Large intestine (tissue), 3 donors: ENCODE data around the gene LBX1. TPM values are rescaled to one million over a fixed set of nuclear protein-coding genes. Genes with fewer than 3 reads are reported as not detected.
A peak's percentile ranks its signal among the peaks of the same experiment; 100 is the strongest.
"Not testable (repeated sequence)": the region's sequence is repeated elsewhere in the genome, so short reads cannot be mapped to it uniquely, and the experiment has no call there.

Experiments used
- DNase-seq, 2 donors: peaks; one replicate each; pipeline versions ENCODE4 v3.0.0 to v3.0.0-alpha.2; 2013
- H3K27ac ChIP-seq: one replicate; pipeline ENCODE4 v1.5.1; 2013; ENCODE audit warnings: low read length
- H3K27me3 ChIP-seq: 2 replicates; pipeline ENCODE4 v1.6.1; 2013; ENCODE audit warnings: low read length; ENCODE audit not compliant: control insufficient read depth, insufficient read depth
- H3K36me3 ChIP-seq: 2 replicates; pipeline ENCODE4 v1.6.1; 2013; ENCODE audit warnings: low read length; ENCODE audit not compliant: control insufficient read depth, insufficient read depth
- H3K4me1 ChIP-seq: one replicate; pipeline ENCODE4 v1.6.1; 2013; ENCODE audit warnings: low read length; ENCODE audit not compliant: control insufficient read depth, insufficient read depth
- H3K4me3 ChIP-seq: one replicate; pipeline ENCODE4 v1.5.1; 2013; ENCODE audit warnings: low read length
- H3K9me3 ChIP-seq: one replicate; pipeline ENCODE4 v1.6.1; 2013; ENCODE audit warnings: mild to moderate bottlenecking, low read depth, low read length, moderate library complexity; ENCODE audit not compliant: control insufficient read depth
- WGBS: methylation state at CpG from one replicate; pipeline ENCODE4 v1.1.5; 2013; ENCODE audit warnings: low lambda C conversion rate; ENCODE audit not compliant: insufficient coverage; 5-methylcytosine and 5-hydroxymethylcytosine counted together
- polyA plus RNA-seq: library from polyadenylated mRNA; unstranded; fragments of 120-200 nt; gene quantifications from one replicate; pipeline ENCODE4 v1.2.1, GENCODE V29; 2013

Gene LBX1
- polyA plus RNA-seq, 1 donor: 0.03 TPM

GRCh38 chr10:101218351-101219138 lies 10.7 kb downstream of the LBX1 start:
- H3K36me3 ChIP-seq: no peaks in the 10 kb centered on the region
- H3K4me3 ChIP-seq: no peak overlapping the region
- H3K27me3 ChIP-seq: peaks cover 100% of the 10 kb centered on the region
- no CpG with 5 or more reads among the region's 27 CpGs for whole genome bisulfite sequencing
- H3K9me3 ChIP-seq: peaks cover 12% of the 10 kb centered on the region
- peaks cover 30% of the 10 kb centered on the region for H3K4me1 ChIP-seq
- no peak overlapping the region for H3K27ac ChIP-seq
- no peak for DNase-seq

- no peak overlapping the region for H3K4me3 ChIP-seq
- no CpG with 5 or more reads among the region's 68 CpGs for WGBS
- DNase-seq: peak in 1 of 2 donors; percentile 48
- peaks cover 98% of the 10 kb centered on the region for H3K27me3 ChIP-seq
- no peak overlapping the region for H3K27ac ChIP-seq
- H3K36me3 ChIP-seq: no peaks in the 10 kb centered on the region
- H3K4me1 ChIP-seq: peaks cover 27% of the 10 kb centered on the region
- peaks cover 9% of the 10 kb centered on the region for H3K9me3 ChIP-seq
Observed at GRCh38 chr10:101217450-101218281, 11.6 kb downstream of the LBX1 start.

GRCh38 chr10:101217044-101217425 lies 12.2 kb downstream of the LBX1 start:
- no peak overlapping the region for H3K4me3 ChIP-seq
- peaks cover 6% of the 10 kb centered on the region for H3K9me3 ChIP-seq
- H3K4me1 ChIP-seq: peaks cover 27% of the 10 kb centered on the region
- peaks cover 98% of the 10 kb centered on the region for H3K27me3 ChIP-seq
- no CpG with 5 or more reads among the region's 21 CpGs for WGBS
- no peak for DNase-seq
- no peak overlapping the region for H3K27ac ChIP-seq
- H3K36me3 ChIP-seq: no peaks in the 10 kb centered on the region

GRCh38 chr10:101216207-101217043 lies 12.8 kb downstream of the LBX1 start:
- H3K4me1 ChIP-seq: peaks cover 27% of the 10 kb centered on the region
- H3K27me3 ChIP-seq: peaks cover 98% of the 10 kb centered on the region
- H3K36me3 ChIP-seq: no peaks in the 10 kb centered on the region
- H3K4me3 ChIP-seq: no peak overlapping the region
- H3K27ac ChIP-seq: no peak overlapping the region
- peaks cover 6% of the 10 kb centered on the region for H3K9me3 ChIP-seq
- no peak for DNase-seq
- WGBS: 0% methylated on average over 2 of the region's 52 CpGs

- Histone ChIP-seq H3K27ac (no peak overlapping the region), H3K9me3 (peaks cover 6% of the 10 kb centered on the region), H3K27me3 (peaks cover 96% of the 10 kb centered on the region), H3K36me3 (no peaks in the 10 kb centered on the region), H3K4me3 (no peak overlapping the region), H3K4me1 (peaks cover 27% of the 10 kb centered on the region)
- no CpG with 5 or more reads among the region's 40 CpGs for WGBS
- no peak for DNase-seq
Observed at GRCh38 chr10:101215397-101216206, 13.7 kb downstream of the LBX1 start.

- no CpG with 5 or more reads among the region's 49 CpGs for WGBS
- no peak overlapping the region for H3K4me3 ChIP-seq
- peak; percentile 38 to 44 for DNase-seq
- peaks cover 94% of the 10 kb centered on the region for H3K27me3 ChIP-seq
- H3K36me3 ChIP-seq: no peaks in the 10 kb centered on the region
- no peak overlapping the region for H3K27ac ChIP-seq
- peaks cover 27% of the 10 kb centered on the region for H3K4me1 ChIP-seq
- H3K9me3 ChIP-seq: peaks cover 6% of the 10 kb centered on the region
Observed at GRCh38 chr10:101214446-101215396, 14.5 kb downstream of the LBX1 start.

- Histone ChIP-seq H3K9me3 (no peaks in the 10 kb centered on the region), H3K4me1 (no peaks in the 10 kb centered on the region), H3K36me3 (no peaks in the 10 kb centered on the region), H3K27ac (no peak overlapping the region), H3K4me3 (no peak overlapping the region), H3K27me3 (peaks cover 60% of the 10 kb centered on the region)
- whole genome bisulfite sequencing: no CpG with 5 or more reads among the region's 5 CpGs
- no peak for DNase-seq
Observed at GRCh38 chr10:101208543-101208942, 20.7 kb downstream of the LBX1 start.

- peaks cover 49% of the 10 kb centered on the region for H3K27me3 ChIP-seq
- H3K27ac ChIP-seq: no peak overlapping the region
- H3K4me3 ChIP-seq: no peak overlapping the region
- no peaks in the 10 kb centered on the region for H3K9me3 ChIP-seq
- no CpG with 5 or more reads among the region's 2 CpGs for WGBS
- H3K36me3 ChIP-seq: no peaks in the 10 kb centered on the region
- DNase-seq: no peak
- no peaks in the 10 kb centered on the region for H3K4me1 ChIP-seq
Observed at GRCh38 chr10:101207026-101207425, 22.2 kb downstream of the LBX1 start.

- not testable (repeated sequence) for H3K4me3 ChIP-seq, DNase-seq, H3K27ac ChIP-seq, H3K9me3 ChIP-seq, H3K36me3 ChIP-seq, H3K4me1 ChIP-seq
- H3K27me3 ChIP-seq: peaks cover 22% of the 10 kb centered on the region
- WGBS: no CpG with 5 or more reads among the region's 4 CpGs
Observed at GRCh38 chr10:101202667-101203066, 26.6 kb downstream of the LBX1 start.
